ENCODE results near the gene RABL6. TPM values are rescaled to one million over a fixed set of nuclear protein-coding genes. Genes with fewer than 3 reads are reported as not detected.
"Not testable (repeated sequence)": the region's sequence is repeated elsewhere in the genome, so short reads cannot be mapped to it uniquely, and the experiment has no call there.

RABL6 gene
- total RNA-seq, 4 donors from 2014 or later, result 54.2 to 70.7 (median 61.0) TPM

DNA sequence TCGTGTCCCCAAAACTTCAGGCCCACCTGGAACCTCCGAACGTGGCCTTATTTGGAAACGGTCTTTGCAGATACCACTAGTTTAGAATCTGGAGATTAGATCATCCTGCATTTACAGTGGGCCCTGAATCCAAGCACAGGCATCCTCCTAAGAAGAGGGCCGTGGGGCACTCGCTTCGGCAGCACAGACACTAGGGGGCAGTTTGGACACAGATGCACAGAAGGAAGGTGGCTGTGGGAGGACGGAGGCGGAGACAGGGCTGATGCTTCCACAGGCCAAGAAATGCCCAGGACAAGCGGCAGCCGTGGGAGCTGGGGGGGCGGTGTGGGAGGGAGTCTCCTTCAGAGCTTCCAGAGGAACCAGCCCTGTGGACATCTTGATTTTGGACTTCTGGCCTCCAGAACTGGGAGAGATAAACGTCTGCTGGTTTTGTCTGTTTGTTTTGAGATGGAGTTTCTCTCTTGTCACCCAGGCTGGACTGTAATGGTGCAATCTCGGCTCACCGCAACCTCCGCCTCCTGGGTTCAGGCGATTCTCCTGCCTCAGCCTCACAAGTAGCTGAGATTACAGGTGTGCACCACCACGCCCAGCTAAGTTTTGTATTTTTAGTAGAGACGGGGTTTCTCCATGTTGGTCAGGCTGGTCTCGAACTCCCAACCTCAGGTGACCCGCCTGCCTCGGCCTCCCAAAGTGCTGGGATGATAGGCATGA, 46.8 kb upstream of the RABL6 start:
- not testable (repeated sequence) for H3K9me3 ChIP-seq
- peaks cover 62% of the 10 kb centered on the region for H3K27me3 ChIP-seq

DNA sequence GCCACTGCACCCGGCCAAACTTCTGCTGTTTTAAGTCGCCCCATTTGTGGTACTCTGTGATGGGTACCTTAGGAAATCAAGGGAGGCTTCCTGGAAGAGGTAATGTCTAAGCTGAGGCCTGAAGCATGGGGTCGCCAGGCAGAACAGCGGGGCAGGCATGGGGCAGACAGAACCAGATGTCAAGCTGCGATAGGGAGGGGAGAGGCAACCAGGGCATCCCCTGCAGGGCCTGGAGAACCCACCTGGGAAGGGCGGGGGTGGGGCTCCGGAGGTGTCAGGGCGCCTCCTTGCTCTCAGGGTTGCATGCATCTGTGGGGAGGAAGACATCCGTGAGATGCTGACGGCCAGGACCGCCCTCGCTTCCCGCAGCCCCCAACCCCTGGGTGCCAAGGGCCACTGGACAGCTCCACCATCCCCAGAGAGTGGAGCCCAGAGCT, 46.2 kb upstream of the RABL6 start:
- no peaks in the 10 kb centered on the region for H3K36me3 ChIP-seq
- peaks cover 8% of the 10 kb centered on the region for H3K4me1 ChIP-seq
- H3K9me3 ChIP-seq, result no peaks in the 10 kb centered on the region
- no peak overlapping the region for H3K27ac ChIP-seq
- no peak for DNase-seq (ENCODE audit: low spot score in 2 of 2)
- no peak for TF ChIP-seq POLR2A (IDR thresholded peaks at IDR 0.05)
- TF ChIP-seq POLR2AphosphoS5 (IDR thresholded peaks at IDR 0.05), result no peak
- TF ChIP-seq EP300 (IDR thresholded peaks at IDR 0.05), result no peak
- TF ChIP-seq, protein P1, sequence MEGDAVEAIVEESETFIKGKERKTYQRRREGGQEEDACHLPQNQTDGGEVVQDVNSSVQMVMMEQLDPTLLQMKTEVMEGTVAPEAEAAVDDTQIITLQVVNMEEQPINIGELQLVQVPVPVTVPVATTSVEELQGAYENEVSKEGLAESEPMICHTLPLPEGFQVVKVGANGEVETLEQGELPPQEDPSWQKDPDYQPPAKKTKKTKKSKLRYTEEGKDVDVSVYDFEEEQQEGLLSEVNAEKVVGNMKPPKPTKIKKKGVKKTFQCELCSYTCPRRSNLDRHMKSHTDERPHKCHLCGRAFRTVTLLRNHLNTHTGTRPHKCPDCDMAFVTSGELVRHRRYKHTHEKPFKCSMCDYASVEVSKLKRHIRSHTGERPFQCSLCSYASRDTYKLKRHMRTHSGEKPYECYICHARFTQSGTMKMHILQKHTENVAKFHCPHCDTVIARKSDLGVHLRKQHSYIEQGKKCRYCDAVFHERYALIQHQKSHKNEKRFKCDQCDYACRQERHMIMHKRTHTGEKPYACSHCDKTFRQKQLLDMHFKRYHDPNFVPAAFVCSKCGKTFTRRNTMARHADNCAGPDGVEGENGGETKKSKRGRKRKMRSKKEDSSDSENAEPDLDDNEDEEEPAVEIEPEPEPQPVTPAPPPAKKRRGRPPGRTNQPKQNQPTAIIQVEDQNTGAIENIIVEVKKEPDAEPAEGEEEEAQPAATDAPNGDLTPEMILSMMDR (IDR thresholded peaks at IDR 0.05), result no peak
- peaks cover 62% of the 10 kb centered on the region for H3K27me3 ChIP-seq
- 74% methylated on average over 8 of the region's 13 CpGs for WGBS
- no peak overlapping the region for H3K4me3 ChIP-seq

More for the DNA sequence above, 46.8 kb upstream of the RABL6 start:
- not testable (repeated sequence) for H3K4me1 ChIP-seq; H3K4me3 ChIP-seq; DNase-seq (ENCODE audit: low spot score in 2 of 2); H3K36me3 ChIP-seq; H3K27ac ChIP-seq
- WGBS, result 48% methylated on average over 21 of the region's 22 CpGs
- TF ChIP-seq, protein P1 (IDR thresholded peaks at IDR 0.05), result peak in 1 of 2 donors; percentile 26

DNA sequence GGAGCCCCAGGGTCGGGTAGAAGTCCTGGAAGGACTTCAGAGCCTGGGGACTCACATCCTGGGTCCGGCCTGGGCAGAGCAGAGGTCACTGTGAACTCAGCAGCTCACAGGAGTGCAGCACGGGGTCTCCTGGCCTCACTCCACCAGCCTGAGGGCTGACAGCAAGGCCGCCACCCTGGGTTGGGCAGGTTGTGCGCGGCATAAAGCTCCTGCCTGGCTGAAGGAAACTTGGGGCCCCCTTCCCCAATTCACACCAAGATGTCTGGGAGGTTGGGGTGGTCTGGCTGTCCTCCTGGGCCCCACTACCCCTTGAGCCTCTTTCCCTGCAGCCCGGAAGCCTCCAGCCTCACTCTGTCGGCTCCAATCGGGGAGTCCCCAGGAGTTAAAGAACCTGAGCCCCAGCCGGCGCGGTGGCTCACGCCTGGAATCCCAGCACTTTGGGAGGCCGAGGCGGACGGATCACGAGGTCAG, 45.5 kb upstream of the RABL6 start:
- no peak for DNase-seq (ENCODE audit: low spot score in 2 of 2)
- no peak overlapping the region for H3K27ac ChIP-seq
- H3K9me3 ChIP-seq, result no peaks in the 10 kb centered on the region
- TF ChIP-seq EP300 (IDR thresholded peaks at IDR 0.05), result no peak
- TF ChIP-seq POLR2AphosphoS5 (IDR thresholded peaks at IDR 0.05), result no peak
- TF ChIP-seq, protein P1 (IDR thresholded peaks at IDR 0.05), result no peak
- TF ChIP-seq POLR2A (IDR thresholded peaks at IDR 0.05), result no peak
- peaks cover 8% of the 10 kb centered on the region for H3K4me1 ChIP-seq
- peaks cover 67% of the 10 kb centered on the region for H3K27me3 ChIP-seq
- H3K36me3 ChIP-seq, result no peaks in the 10 kb centered on the region
- no peak overlapping the region for H3K4me3 ChIP-seq
- WGBS, result 79% methylated on average over 15 of the region's 17 CpGs

DNA sequence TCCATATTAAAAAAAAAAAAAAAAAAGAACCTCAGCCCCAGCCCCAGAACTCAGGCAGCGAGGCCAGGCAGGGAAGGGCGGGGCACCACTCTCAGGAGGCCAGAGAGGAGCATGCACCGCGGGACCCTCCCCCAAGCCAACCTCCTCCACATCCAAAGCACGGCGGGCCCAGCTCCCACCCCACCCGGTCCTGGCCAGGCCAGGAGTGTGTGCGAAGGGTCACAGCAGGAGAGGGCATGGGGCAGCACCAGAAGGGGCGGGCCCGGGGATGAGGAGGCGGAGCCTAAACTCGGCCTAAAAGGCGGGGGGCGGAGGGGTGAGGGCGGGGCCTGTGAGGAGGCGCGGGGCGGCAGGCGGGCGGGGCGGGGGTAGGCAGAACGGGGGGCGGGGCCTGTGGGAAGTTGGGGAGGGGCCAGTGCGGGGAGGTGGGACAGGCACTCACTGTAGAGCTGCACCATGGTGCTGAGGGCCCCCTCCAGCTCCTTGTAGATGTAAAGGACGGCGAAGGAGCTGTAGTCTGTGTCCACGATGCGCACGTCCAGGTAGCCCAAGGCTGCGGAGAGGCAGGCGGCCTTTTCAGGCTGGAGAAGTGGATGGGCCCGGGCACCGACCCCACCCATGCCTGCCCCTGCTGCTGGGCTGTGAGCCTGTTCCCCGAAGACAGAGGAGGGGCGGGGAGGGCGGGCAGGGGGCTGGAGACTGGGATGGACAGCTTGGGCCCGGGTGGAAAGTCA, 44.7 kb upstream of the RABL6 start:
- no peaks in the 10 kb centered on the region for H3K9me3 ChIP-seq
- peaks cover 8% of the 10 kb centered on the region for H3K4me1 ChIP-seq
- no peak overlapping the region for H3K4me3 ChIP-seq
- peaks cover 71% of the 10 kb centered on the region for H3K27me3 ChIP-seq
- H3K36me3 ChIP-seq, result no peaks in the 10 kb centered on the region
- 14% methylated on average over 22 of the region's 37 CpGs for WGBS
- TF ChIP-seq, protein P1 (IDR thresholded peaks at IDR 0.05), result no peak
- TF ChIP-seq EP300 (IDR thresholded peaks at IDR 0.05) (no peak), POLR2A (IDR thresholded peaks at IDR 0.05) (no peak), POLR2AphosphoS5 (IDR thresholded peaks at IDR 0.05) (no peak)
- H3K27ac ChIP-seq, result no peak overlapping the region
- peak in 1 of 2 donors; percentile 66 for DNase-seq (ENCODE audit: low spot score in 2 of 2)

DNA sequence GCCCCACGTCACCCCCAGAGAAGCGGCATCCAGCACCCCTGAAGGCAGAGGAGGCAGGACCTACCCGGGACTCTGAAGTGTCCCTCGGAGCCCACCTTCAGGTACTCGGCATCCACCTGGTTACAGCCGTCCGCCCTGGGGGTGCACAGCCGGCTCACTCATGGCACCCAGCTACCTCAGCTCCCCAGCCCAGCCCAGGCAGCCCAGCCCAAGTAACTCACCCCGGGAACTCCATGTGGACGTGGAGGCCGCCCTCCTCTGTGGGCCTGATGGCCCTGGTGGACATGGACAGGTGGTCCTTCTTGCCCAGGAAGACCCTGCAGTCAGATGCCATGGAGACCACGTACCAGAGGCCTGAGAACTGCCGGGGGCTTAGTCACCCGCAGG, 44.1 kb upstream of the RABL6 start:
- WGBS, result 62% methylated on average over 3 of the region's 14 CpGs
- H3K36me3 ChIP-seq, result no peaks in the 10 kb centered on the region
- no peaks in the 10 kb centered on the region for H3K9me3 ChIP-seq
- TF ChIP-seq EP300 (IDR thresholded peaks at IDR 0.05), result no peak
- TF ChIP-seq, protein P1 (IDR thresholded peaks at IDR 0.05), result no peak
- no peak overlapping the region for H3K4me3 ChIP-seq
- peaks cover 73% of the 10 kb centered on the region for H3K27me3 ChIP-seq
- DNase-seq (ENCODE audit: low spot score in 2 of 2), result no peak
- H3K27ac ChIP-seq, result no peak overlapping the region
- H3K4me1 ChIP-seq, result peaks cover 8% of the 10 kb centered on the region

All from suprapubic skin (tissue), 4 donors.